Peyer's patch (tissue), 4 donors: Measurements from ENCODE around the gene CAPNS1.
A peak's percentile ranks its signal among the peaks of the same experiment; 100 is the strongest.

ENCODE experiments used
- POLR2A ChIP-seq, 2 donors: fragments of 450-650 bp; IDR thresholded peaks; one replicate each; pipeline ENCODE4 v1.5.1; 2017; ENCODE audit warnings: antibody characterized with exemption in 2 of 2, mild to moderate bottlenecking in 2 of 2, moderate library complexity in 2 of 2
- TF ChIP-seq, protein P1 (sequence below), 6 experiments: fragments of 450-650 bp in 4 of 6; fragments of 200-600 bp in 2 of 6; sonication (generic) in 1 of 6; IDR thresholded peaks; one replicate each; pipeline ENCODE4 v1.5.1; 2017 to 2019; ENCODE audit warnings: antibody characterized with exemption in 6 of 6, mild to moderate bottlenecking in 3 of 6, moderate library complexity in 1 of 6

GRCh38 chr19:36115453-36116343 lies 24.2 kb upstream of the CAPNS1 start, which contains the start of gene TBCB:
- TF ChIP-seq POLR2A (IDR thresholded peaks at IDR 0.05), result peak in 1 of 2 donors; percentile 11
- TF ChIP-seq, protein P1, sequence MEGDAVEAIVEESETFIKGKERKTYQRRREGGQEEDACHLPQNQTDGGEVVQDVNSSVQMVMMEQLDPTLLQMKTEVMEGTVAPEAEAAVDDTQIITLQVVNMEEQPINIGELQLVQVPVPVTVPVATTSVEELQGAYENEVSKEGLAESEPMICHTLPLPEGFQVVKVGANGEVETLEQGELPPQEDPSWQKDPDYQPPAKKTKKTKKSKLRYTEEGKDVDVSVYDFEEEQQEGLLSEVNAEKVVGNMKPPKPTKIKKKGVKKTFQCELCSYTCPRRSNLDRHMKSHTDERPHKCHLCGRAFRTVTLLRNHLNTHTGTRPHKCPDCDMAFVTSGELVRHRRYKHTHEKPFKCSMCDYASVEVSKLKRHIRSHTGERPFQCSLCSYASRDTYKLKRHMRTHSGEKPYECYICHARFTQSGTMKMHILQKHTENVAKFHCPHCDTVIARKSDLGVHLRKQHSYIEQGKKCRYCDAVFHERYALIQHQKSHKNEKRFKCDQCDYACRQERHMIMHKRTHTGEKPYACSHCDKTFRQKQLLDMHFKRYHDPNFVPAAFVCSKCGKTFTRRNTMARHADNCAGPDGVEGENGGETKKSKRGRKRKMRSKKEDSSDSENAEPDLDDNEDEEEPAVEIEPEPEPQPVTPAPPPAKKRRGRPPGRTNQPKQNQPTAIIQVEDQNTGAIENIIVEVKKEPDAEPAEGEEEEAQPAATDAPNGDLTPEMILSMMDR (IDR thresholded peaks at IDR 0.05), result no peak
